ENCODE data around the gene MMP25.

GRCh38 chr16:3094289-3095027 lies 48.1 kb downstream of the MMP25 start:
- peak; percentile 62 for TF ChIP-seq CTCF (IDR thresholded peaks at IDR 0.05)
- no peak for TF ChIP-seq RCOR1 (IDR thresholded peaks at IDR 0.05; ENCODE audit: low read length)
- no peak for TF ChIP-seq REST (IDR thresholded peaks at IDR 0.05; ENCODE audit: low read depth, low read length)
- TF ChIP-seq USF2 (IDR thresholded peaks at IDR 0.05; ENCODE audit: borderline replicate concordance, low read depth, low read length), result no peak
- TF ChIP-seq TCF12 (IDR thresholded peaks at IDR 0.05), result no peak
- no peak for TF ChIP-seq NFIC (IDR thresholded peaks at IDR 0.05; ENCODE audit: borderline replicate concordance)
- TF ChIP-seq EZH2phosphoT487 (IDR thresholded peaks at IDR 0.05; ENCODE audit: borderline replicate concordance, low read depth), result no peak
- no peak for TF ChIP-seq MAX (IDR thresholded peaks at IDR 0.05; ENCODE audit: low read depth)
- TF ChIP-seq POLR2AphosphoS5 (IDR thresholded peaks at IDR 0.05; ENCODE audit: low read depth, low read length), result no peak

All from SK-N-SH (cell line).